GM21447 (cell line): Measurements from ENCODE around the gene GSAP.

ENCODE experiments used
- ATAC-seq: cut with Tn5 transposase; IDR thresholded peaks from one replicate; pipeline ENCODE4 v1.9.1; 2021; ENCODE audit not compliant: unreplicated experiment

Gene GSAP

DNA sequence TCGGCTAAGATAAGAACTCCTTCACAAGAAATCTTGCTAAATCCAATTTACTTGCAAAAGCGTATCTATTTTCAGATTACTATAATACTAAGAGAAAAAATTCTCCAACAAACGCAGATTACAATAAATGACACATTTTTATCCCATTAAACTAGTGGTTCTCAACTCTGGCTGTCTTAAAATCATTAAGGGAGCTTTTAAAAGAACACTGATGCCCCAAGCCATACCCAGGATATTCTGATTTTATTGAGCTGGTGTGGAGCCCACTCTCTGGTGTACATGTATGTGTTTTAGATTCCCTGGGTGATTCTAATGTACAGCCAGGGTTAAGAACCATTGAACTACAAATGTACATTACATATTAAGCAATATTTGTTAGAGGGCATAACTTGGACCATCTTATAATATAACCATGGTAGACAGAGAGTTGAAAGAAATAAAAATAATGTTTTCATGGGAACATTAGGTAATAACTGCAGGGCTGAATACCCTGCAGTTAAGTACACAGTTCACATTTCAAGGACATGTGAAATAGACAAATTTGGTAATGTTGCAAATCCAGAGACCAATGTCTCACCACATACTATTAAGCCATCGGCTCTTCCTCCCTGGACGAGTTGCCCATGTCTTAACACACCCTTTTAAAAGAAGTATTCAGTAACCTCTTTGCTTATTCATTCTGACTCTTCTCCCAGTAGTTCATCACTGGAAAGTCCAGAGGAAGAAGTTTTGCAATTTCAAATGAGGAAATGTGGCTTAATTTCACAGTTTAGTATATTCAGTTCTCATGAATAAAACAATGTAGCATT lies 6.2 kb downstream of the GSAP start:
- ATAC-seq, result no peak

DNA sequence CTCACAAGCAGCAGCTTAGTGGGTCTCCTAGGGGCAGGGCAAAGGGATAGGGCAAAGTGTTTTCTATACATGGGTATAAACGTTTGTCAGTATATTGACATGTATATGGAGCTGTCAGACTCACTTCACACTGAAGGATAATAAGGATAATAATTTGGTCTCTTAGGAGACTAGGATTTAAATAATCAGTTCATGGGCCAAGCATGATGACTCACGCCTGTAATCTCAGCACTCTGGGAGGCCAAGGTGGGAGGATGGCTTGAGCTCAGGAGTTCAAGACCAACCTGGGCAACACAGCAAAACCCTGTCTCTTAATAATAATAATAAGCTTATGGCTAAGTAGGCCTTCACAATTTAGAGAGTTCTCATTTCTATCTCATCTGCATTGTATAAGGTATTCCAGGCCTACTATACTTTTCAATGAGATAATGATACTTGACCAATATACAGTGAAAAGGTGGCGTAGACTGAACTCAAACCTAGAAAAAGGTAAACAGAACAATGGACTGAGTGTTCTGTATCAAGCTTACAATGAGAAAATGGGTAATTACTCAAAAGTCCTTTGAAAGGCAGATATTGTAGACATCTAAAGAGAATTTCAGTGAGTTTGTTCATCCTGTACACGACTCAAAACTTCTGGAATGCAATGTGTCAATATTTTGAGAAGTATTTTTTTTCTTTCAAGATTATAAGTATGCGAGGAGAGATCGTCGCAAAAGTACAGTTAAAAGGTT lies 7.0 kb downstream of the GSAP start:
- no peak for ATAC-seq

- ATAC-seq, result peak; percentile 70
Measured at GRCh38 chr7:77407906-77408305, 8.2 kb downstream of the GSAP start.

GRCh38 chr7:77406421-77406820 lies 9.7 kb downstream of the GSAP start:
- no peak for ATAC-seq

GRCh38 chr7:77404641-77405040 lies 11.5 kb downstream of the GSAP start:
- no peak for ATAC-seq

DNA sequence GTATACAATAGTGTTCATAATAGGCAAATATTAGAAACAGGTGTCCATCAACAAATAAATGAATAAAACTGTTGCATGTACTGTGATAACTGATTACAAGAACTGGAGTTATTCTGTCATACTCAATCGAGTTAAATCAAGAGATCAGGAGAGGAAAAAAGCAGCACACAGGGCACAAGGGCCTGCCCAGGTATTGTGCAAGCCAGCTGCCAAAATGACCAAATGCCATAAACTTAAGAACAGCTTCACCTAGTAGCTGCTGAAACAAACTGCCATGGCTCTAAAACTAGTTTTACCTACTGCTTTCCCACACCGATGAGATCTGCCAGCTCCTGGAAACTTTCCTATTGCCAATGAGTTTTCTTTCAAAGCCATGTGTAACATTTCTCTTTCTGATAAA lies 12.2 kb downstream of the GSAP start:
- no peak for ATAC-seq

DNA sequence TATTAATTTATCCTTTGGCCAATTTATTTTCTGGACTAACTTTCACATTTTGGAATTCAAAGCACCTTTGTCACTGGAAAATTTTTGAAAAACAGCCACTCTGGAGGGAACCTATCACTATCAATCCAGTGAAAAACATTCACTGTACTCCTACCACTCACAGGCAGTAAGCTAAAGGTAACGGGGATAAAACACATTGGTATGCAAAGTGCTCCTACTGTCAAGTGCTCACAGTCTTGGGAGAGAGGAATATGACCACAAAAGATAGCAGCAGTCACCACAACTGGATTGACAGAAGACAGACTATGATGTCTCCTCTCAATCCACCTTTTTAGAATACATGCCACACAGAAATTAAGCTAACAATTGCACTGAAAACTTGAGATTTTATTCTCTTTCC lies 13.3 kb downstream of the GSAP start:
- no peak for ATAC-seq

DNA sequence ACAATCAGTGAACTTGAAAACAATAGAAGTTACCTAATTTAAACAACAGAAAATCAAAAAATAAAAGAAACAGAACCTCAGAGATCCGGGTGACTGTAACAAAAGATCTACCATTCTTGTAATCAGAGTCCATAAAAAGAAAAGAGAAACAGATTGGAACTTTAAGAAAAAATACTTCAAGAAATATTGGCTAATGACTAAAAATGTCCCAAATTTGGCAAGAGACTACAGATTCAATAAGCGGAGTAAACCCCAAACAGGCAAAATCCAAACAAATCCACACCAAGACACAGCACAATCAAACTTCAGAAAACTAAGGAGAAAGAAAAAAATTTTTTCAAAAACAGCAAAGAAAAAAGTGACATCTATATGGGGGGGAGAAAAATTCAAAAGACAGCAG lies 15.1 kb downstream of the GSAP start:
- no peak for ATAC-seq

GRCh38 chr7:77399816-77400215 lies 16.3 kb downstream of the GSAP start:
- no peak for ATAC-seq

DNA sequence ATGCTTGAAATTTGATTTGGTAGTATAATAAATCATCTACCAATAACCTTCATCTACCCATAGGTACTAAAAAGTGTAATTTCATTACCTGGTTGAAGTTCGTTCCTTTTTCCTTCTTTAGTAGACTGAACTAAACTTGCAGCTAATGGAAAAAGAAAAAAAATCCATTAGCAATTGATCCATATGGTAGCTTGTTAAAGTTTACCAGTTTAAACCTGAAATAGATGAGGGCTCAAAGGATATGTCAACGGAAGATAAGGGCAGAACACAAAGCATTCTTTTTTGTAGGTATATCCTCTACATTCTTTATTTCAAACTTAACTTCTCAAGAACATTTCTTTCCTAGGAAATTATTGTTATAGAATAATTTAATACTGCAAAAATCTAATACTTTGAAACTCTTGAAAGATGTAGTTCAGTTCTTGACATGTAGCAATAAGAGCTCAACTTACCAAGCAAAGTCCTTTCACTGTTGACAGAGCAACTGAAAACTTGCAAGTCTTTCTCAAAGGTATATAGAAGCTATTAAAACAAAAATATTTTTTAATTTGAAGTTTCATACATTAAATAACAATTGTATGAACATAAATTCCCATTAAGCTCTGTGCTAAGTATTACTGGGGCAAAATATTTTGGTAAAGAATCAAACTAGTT lies 19.1 kb downstream of the GSAP start:
- ATAC-seq, result no peak

GRCh38 chr7:77395626-77396025 lies 20.5 kb downstream of the GSAP start:
- ATAC-seq, result no peak

DNA sequence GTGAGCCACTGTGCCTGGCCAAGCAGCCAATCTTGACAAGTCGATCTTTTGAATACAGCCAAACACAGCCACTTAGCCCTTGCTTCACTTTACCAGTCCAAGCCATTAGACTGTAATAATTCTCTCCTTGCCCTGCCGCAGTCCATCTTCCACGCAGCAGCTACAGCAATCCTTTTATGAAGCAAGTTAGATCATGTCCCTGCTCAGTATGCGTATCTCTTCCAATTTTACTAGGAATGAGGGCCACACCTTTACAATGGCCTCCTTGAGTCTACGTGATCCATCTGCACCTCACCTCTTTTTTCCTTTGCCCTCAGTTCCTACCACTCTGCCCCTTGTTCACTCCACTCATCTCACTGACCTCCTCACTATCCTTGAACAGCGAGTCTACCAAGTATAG lies 22.2 kb downstream of the GSAP start:
- ATAC-seq, result no peak

DNA sequence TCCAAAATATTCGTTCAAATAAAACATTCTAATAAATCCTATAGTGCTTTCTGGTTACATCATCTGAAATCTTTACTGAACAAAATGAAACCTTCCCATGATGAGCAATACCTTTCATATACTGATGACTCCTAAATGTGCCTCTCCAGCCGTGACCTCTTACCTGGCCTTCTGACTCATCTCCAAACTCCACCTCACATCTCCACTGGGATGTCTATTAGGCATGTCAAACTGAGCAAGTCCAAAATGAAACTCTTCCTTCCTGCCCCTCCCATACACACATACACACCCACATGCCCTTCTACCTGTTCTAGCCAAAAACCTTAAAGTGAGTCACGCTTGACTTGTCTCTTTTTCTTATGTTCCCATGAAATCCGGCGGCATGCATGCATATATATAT lies 22.9 kb downstream of the GSAP start:
- ATAC-seq, result peak; percentile 97

DNA sequence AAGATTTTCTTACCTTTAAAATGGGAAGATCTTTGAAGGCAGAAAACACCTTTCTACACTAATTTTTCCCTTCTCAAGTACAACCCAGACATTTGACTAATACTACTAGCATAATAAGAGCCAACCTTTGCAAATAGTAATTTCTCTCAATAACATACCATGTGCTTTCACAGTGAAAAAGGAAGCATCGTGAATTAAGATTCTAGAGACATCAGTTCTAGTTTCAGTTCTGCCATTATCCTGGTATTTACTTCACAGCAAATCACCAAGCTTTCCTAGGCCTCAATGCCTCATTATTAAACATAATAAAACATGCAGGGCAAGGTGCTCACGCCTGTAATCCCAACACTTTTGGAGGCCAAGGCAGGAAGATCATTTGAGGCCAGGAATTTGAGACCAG lies 24.9 kb downstream of the GSAP start:
- ATAC-seq, result peak; percentile 42

DNA sequence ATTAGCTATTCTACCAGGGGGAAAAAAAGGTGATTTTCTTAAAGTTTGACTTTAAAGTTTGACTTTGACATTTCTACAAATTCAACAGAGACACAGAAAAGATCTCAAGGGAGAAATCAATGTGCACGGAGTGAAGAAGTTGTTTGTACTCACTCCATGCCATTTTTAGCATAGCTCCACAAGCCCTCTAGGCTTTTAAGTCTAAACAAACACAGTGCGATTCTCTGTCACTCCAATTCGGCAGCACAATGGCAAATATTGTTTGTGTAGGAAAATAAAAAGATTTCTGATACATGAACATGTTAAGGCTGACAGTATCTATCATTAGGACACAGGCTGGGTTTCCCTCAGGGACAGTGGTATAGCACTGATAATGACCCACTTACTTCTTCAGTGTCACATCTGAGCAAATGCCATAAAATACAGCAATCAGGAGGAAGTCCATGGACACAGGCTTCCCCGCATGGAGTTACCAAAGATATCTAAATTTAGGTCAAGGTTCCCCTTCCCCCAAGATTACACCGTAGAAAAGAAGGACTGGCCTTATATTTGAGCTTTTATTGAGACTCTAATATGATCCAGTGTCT lies 28.0 kb downstream of the GSAP start:
- ATAC-seq, result no peak

DNA sequence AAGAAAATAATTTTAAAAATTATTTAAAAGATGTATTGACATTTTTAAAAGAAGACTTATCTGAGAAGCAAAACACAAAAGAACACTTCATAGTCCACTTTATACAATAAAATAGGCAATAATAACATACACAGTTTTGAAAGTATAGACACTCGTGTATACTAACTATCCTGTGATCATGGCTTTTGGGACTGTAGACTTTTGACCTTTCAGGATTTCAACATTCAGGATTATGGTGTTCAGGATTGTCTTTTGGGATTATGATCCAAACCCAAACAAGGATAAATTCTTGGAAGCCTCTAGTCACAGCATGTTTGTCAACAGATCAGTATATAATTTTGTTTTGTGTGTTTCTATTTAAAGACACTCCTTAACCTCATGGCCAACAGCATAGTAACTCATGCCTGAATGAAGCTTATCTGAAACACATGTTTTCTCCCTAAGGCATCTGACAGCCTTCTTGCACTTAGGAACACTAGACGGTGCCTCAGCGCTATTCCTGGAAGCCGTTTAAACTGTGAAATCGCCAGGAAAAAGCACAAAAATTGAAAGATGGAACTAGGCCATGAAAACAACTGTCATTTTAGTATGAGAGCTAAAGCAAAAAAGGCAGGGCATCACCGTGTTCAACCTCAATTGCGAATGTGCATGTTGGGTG lies 29.9 kb downstream of the GSAP start:
- ATAC-seq, result no peak

GRCh38 chr7:77383333-77383740 lies 32.8 kb downstream of the GSAP start:
- ATAC-seq, result no peak

- no peak for ATAC-seq
Measured at GRCh38 chr7:77382532-77382931, 33.6 kb downstream of the GSAP start.

DNA sequence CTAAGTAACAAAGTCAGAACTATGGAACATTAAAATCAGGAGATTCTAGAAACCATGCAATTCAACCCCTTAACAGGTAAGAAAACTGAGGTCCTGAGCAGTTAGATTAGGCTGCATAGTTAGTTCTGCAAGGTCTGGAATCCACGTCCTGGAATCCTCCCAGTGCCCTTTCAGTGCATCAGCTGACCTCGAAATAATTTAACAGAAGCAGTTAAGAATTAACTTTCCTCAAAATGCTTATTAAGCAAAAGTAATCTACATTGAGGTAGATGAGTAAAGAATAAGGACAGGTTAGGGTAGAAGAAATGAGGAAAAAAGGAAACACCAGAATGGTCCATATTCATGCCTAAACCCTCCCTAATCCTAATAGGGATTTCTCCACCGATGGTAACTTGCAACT lies 37.6 kb downstream of the GSAP start:
- ATAC-seq, result no peak

GRCh38 chr7:77370606-77371005 lies 45.5 kb downstream of the GSAP start:
- no peak for ATAC-seq

- no peak for ATAC-seq
Measured at GRCh38 chr7:77368974-77369373, 47.2 kb downstream of the GSAP start.
